ENCODE measurements around the gene PRIMA1.

Gene PRIMA1

DNA sequence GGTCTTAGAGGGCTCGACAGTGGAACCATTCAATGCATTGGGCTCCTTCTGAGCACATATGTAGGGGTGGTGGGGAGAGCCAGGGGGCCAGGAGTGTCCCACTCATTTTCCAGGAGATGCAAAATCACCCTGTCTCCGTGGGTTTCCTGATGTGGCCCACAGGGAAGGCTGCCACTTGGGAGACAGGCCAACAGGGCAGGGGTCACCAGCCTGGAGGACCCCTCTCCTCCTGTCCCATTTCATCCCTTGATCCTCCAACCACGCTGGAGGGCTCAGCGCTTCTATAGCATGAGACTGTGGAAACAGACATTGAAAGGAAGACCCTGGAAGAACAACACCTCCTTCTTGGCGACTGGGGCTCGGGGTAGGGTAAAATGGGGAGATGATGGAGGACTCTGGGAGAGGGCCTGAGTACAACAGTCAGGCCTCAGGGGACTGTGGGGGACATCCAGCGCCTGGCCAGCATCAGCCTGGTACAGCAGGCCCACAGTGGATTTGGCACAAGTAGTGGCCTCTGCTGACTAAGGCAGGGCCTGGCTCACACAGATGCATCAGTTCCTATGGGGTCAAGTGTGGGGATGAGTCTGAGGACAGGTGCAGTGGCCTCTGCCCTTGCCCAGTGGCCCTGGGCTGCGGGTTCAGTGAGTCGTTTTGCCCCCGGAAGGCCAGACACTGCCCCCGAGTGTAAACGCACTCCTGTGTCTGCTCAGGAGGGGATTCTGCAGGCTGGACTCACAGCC, 68.0 kb downstream of the PRIMA1 start:
- Mint-ChIP-seq H3K27me3 (no peaks in the 10 kb centered on the region), H3K27ac (no peak overlapping the region), H3K9me3 (no peaks in the 10 kb centered on the region), H3K4me1 (no peaks in the 10 kb centered on the region), H3K4me3 (no peak overlapping the region), H3K36me3 (ENCODE audit: low read depth) (no peaks in the 10 kb centered on the region)
- DNase-seq (no peak), ATAC-seq (no peak)

GRCh38 chr14:93719256-93719655, 69.0 kb downstream of the PRIMA1 start:
- Mint-ChIP-seq H3K27ac (no peak overlapping the region), H3K36me3 (ENCODE audit: low read depth) (no peaks in the 10 kb centered on the region), H3K9me3 (no peaks in the 10 kb centered on the region), H3K27me3 (no peaks in the 10 kb centered on the region), H3K4me1 (no peaks in the 10 kb centered on the region), H3K4me3 (no peak overlapping the region)
- DNase-seq (no peak), ATAC-seq (no peak)

DNA sequence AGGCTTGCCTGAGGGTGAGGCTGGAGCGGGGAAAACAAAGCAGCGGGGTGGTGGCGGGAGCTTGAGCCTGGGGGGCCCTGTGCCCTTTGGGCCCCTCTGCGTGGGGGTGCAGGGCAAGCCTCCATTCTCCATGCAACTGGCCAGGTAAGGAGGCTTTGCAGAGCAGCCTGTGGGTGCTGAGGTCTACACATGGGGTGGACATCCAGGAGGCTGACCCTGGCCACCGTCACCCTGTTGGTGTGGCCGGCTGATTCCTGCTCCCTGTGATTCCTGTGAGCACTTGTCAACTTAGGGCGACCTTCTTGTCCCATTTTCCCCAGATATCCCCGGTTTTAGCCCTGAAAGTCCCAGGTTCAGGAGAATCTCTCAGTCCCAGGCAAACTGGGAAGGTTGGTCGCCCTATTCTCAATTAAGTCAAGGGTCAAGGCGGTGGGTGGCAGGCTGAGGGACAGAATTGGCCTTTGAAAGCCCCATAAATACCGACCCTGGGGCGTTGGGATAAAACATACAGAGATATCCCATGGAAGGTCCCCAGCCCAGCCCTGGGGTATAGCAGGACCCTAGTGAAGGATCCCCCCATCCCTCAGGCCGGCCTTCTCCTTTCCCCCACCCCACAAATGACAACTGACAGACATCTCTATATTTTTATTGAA, 70.5 kb downstream of the PRIMA1 start:
- H3K36me3 Mint-ChIP-seq (ENCODE audit: low read depth): no peaks in the 10 kb centered on the region
- ATAC-seq: no peak
- H3K9me3 Mint-ChIP-seq: no peaks in the 10 kb centered on the region
- H3K27me3 Mint-ChIP-seq: no peaks in the 10 kb centered on the region
- H3K27ac Mint-ChIP-seq: no peak overlapping the region
- no peak for DNase-seq
- H3K4me1 Mint-ChIP-seq: no peaks in the 10 kb centered on the region
- no peak overlapping the region for H3K4me3 Mint-ChIP-seq

- H3K9me3 Mint-ChIP-seq: no peaks in the 10 kb centered on the region
- H3K27ac Mint-ChIP-seq: no peak overlapping the region
- no peaks in the 10 kb centered on the region for H3K4me1 Mint-ChIP-seq
- no peak overlapping the region for H3K4me3 Mint-ChIP-seq
- H3K27me3 Mint-ChIP-seq: no peaks in the 10 kb centered on the region
- no peaks in the 10 kb centered on the region for H3K36me3 Mint-ChIP-seq (ENCODE audit: low read depth)
- DNase-seq (no peak), ATAC-seq (no peak)
Measured at GRCh38 chr14:93716746-93717667, 71.3 kb downstream of the PRIMA1 start.

GRCh38 chr14:93716002-93716745, 72.1 kb downstream of the PRIMA1 start:
- Mint-ChIP-seq H3K4me1 (no peaks in the 10 kb centered on the region), H3K9me3 (no peaks in the 10 kb centered on the region), H3K27ac (no peak overlapping the region), H3K4me3 (no peak overlapping the region), H3K36me3 (ENCODE audit: low read depth) (no peaks in the 10 kb centered on the region), H3K27me3 (no peaks in the 10 kb centered on the region)
- DNase-seq (no peak), ATAC-seq (no peak)

GRCh38 chr14:93715279-93715927, 72.9 kb downstream of the PRIMA1 start:
- Mint-ChIP-seq H3K4me3 (no peak overlapping the region), H3K9me3 (no peaks in the 10 kb centered on the region), H3K4me1 (no peaks in the 10 kb centered on the region), H3K27ac (no peak overlapping the region), H3K36me3 (ENCODE audit: low read depth) (no peaks in the 10 kb centered on the region), H3K27me3 (no peaks in the 10 kb centered on the region)
- DNase-seq (no peak), ATAC-seq (no peak)

- Mint-ChIP-seq H3K4me1 (no peaks in the 10 kb centered on the region), H3K9me3 (no peaks in the 10 kb centered on the region), H3K36me3 (ENCODE audit: low read depth) (no peaks in the 10 kb centered on the region), H3K4me3 (no peak overlapping the region), H3K27ac (no peak overlapping the region), H3K27me3 (no peaks in the 10 kb centered on the region)
- no peak for DNase-seq
- ATAC-seq: no peak
Measured at GRCh38 chr14:93714605-93715004, 73.7 kb downstream of the PRIMA1 start.

GRCh38 chr14:93713726-93714405, 74.4 kb downstream of the PRIMA1 start:
- ATAC-seq: no peak
- H3K36me3 Mint-ChIP-seq (ENCODE audit: low read depth): no peaks in the 10 kb centered on the region
- no peak overlapping the region for H3K4me3 Mint-ChIP-seq
- H3K27me3 Mint-ChIP-seq: no peaks in the 10 kb centered on the region
- H3K4me1 Mint-ChIP-seq: no peaks in the 10 kb centered on the region
- H3K27ac Mint-ChIP-seq: no peak overlapping the region
- DNase-seq: no peak
- no peaks in the 10 kb centered on the region for H3K9me3 Mint-ChIP-seq

GRCh38 chr14:93712838-93713724, 75.2 kb downstream of the PRIMA1 start:
- Mint-ChIP-seq H3K9me3 (no peaks in the 10 kb centered on the region), H3K27ac (no peak overlapping the region), H3K4me1 (no peaks in the 10 kb centered on the region), H3K4me3 (no peak overlapping the region), H3K27me3 (no peaks in the 10 kb centered on the region), H3K36me3 (ENCODE audit: low read depth) (no peaks in the 10 kb centered on the region)
- no peak for DNase-seq
- ATAC-seq: no peak

DNA sequence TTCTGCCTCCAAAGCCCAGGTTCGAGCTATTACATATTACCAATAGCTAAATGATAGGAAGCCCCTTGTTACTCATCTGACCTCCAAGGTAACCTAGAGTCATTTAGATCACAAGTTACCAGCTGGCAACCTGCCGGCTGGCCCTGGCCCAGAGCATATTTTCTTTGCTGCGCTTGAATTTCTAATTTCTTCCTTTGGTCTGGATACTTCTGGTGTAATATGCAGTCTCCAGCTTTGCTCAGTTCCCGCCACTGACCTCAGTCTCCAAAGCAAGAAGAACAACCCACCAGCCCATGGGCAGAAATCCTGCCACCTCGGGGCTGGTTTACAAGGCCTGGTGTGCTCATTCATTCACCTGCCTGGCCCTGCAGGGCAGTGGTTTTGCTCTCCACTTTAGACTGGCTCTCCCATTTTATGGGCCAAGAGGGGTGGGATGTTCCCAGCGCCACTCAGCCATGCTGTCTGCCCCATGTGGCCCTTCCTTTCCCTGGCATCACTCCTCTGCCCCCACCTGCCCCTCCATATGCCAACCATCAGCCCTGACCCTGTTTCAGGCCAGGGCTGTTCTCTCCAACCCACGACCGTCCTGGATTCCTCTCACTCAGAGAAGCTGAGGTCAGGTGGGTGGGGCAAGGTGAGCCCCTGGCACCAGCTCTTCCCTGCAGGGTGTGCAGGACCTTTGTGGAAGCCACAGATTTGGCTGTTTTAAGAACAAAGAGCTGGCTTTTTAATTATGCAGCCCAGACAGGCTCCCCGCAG, 76.0 kb downstream of the PRIMA1 start:
- H3K4me3 Mint-ChIP-seq: no peak overlapping the region
- H3K27ac Mint-ChIP-seq: no peak overlapping the region
- no peaks in the 10 kb centered on the region for H3K27me3 Mint-ChIP-seq
- H3K36me3 Mint-ChIP-seq (ENCODE audit: low read depth): no peaks in the 10 kb centered on the region
- H3K9me3 Mint-ChIP-seq: no peaks in the 10 kb centered on the region
- H3K4me1 Mint-ChIP-seq: no peaks in the 10 kb centered on the region
- DNase-seq (no peak), ATAC-seq (no peak)

DNA sequence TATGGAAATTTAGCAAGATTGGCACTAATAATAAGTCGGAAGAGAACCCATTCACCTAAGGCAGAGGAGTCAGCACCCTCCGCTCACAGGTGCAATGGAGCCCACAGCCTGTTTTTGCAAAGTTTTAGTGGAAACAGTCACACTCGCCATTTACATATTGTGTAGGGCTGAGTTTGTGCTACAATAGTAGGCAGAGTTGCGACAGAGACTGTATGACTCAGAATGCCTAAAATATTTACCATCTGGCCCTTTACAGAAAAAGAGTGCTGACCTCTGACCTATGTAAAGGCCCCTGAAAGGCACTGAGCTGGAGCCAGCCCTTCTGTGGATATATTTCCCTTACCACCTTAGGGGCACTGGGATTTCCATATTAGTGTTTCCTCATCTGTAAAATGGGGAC, 79.0 kb downstream of the PRIMA1 start:
- no peaks in the 10 kb centered on the region for H3K27me3 Mint-ChIP-seq

DNA sequence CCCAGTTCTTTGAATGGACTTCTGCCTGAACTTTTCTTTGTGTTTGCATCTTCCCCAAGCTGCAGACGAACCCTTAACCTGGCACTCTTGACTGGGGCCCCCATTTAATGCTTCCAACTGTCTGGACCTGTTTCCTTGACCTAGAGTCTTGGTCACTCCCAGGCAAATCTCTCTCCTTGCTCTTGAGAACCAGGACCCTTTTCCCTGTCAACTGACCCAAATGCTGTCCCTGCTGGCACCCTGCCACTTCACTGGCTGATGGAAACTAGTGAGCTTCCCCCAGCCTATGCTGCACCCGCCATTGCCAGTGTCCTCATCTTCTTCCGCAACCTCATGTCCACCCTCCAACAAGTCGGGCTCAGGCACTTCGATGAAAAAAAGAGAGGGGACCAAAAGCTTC, 79.5 kb downstream of the PRIMA1 start:
- Mint-ChIP-seq H3K27me3 (no peaks in the 10 kb centered on the region), H3K4me1 (no peaks in the 10 kb centered on the region), H3K4me3 (no peak overlapping the region), H3K27ac (no peak overlapping the region), H3K9me3 (no peaks in the 10 kb centered on the region), H3K36me3 (ENCODE audit: low read depth) (no peaks in the 10 kb centered on the region)
- no peak for ATAC-seq
- no peak for DNase-seq

More for the DNA sequence above, 79.0 kb downstream of the PRIMA1 start:
- no peaks in the 10 kb centered on the region for H3K9me3 Mint-ChIP-seq
- no peaks in the 10 kb centered on the region for H3K36me3 Mint-ChIP-seq (ENCODE audit: low read depth)
- H3K4me3 Mint-ChIP-seq: no peak overlapping the region
- H3K4me1 Mint-ChIP-seq: no peaks in the 10 kb centered on the region
- no peak for DNase-seq
- H3K27ac Mint-ChIP-seq: no peak overlapping the region
- no peak for ATAC-seq

Measured in activated naive CD8-positive, alpha-beta T cell treated with anti-CD3 and anti-CD28 coated beads, Interleukin-2, amount 50 U/mL, for 24 hours (primary cell).